ENCODE data around the gene PSMB5. TPM values are rescaled to one million over a fixed set of nuclear protein-coding genes. Genes with fewer than 3 reads are reported as not detected.

Gene PSMB5
- total RNA-seq, 4 donors from 2014 or later = 59.7 to 167 (median 135) TPM

- Histone ChIP-seq H3K4me3 (no peak overlapping the region), H3K27me3 (no peaks in the 10 kb centered on the region), H3K27ac (no peak overlapping the region), H3K36me3 (peaks cover 64% of the 10 kb centered on the region), H3K9me3 (no peaks in the 10 kb centered on the region), H3K4me1 (peaks cover 50% of the 10 kb centered on the region)
- 86% methylated on average over 23 of the region's 23 CpGs for WGBS
- TF ChIP-seq EP300 (IDR thresholded peaks at IDR 0.05) = no peak
- TF ChIP-seq POLR2A (IDR thresholded peaks at IDR 0.05) = no peak
- TF ChIP-seq POLR2AphosphoS5 (IDR thresholded peaks at IDR 0.05) = no peak
- TF ChIP-seq CTCF (IDR thresholded peaks at IDR 0.05) = no peak
- DNase-seq (ENCODE audit: low spot score in 2 of 2) = peak in 1 of 2 donors; percentile 67
These were observed 32.4 kb upstream of the PSMB5 start for GRCh38 chr14:23066855-23067744.

GRCh38 chr14:23066368-23066767 lies 31.7 kb upstream of the PSMB5 start:
- Histone ChIP-seq H3K27ac (no peak overlapping the region), H3K27me3 (no peaks in the 10 kb centered on the region), H3K9me3 (no peaks in the 10 kb centered on the region), H3K4me1 (peaks cover 44% of the 10 kb centered on the region), H3K4me3 (no peak overlapping the region), H3K36me3 (peaks cover 71% of the 10 kb centered on the region)
- TF ChIP-seq POLR2A (IDR thresholded peaks at IDR 0.05) = no peak
- no peak for TF ChIP-seq CTCF (IDR thresholded peaks at IDR 0.05)
- no peak for TF ChIP-seq POLR2AphosphoS5 (IDR thresholded peaks at IDR 0.05)
- no peak for TF ChIP-seq EP300 (IDR thresholded peaks at IDR 0.05)
- no peak for DNase-seq (ENCODE audit: low spot score in 2 of 2)
- 88% methylated on average over 3 of the region's 3 CpGs for WGBS

GRCh38 chr14:23063601-23064000 lies 28.9 kb upstream of the PSMB5 start:
- WGBS = 71% methylated on average over 5 of the region's 5 CpGs
- H3K4me3 ChIP-seq = no peak overlapping the region
- no peaks in the 10 kb centered on the region for H3K27me3 ChIP-seq
- DNase-seq (ENCODE audit: low spot score in 2 of 2) = no peak
- H3K27ac ChIP-seq = no peak overlapping the region
- peaks cover 93% of the 10 kb centered on the region for H3K36me3 ChIP-seq
- no peaks in the 10 kb centered on the region for H3K9me3 ChIP-seq
- H3K4me1 ChIP-seq = peaks cover 18% of the 10 kb centered on the region
- TF ChIP-seq CTCF (IDR thresholded peaks at IDR 0.05) (no peak), POLR2A (IDR thresholded peaks at IDR 0.05) (no peak), EP300 (IDR thresholded peaks at IDR 0.05) (no peak), POLR2AphosphoS5 (IDR thresholded peaks at IDR 0.05) (no peak)

GRCh38 chr14:23062002-23062401 lies 27.3 kb upstream of the PSMB5 start:
- TF ChIP-seq POLR2AphosphoS5 (IDR thresholded peaks at IDR 0.05) = no peak

GRCh38 chr14:23060536-23061260 lies 26.0 kb upstream of the PSMB5 start:
- H3K9me3 ChIP-seq = no peaks in the 10 kb centered on the region
- no peak overlapping the region for H3K4me3 ChIP-seq
- peaks cover 65% of the 10 kb centered on the region for H3K36me3 ChIP-seq
- no peaks in the 10 kb centered on the region for H3K27me3 ChIP-seq
- no peak overlapping the region for H3K27ac ChIP-seq
- DNase-seq (ENCODE audit: low spot score in 2 of 2) = peak in 1 of 2 donors; percentile 43
- 96% methylated on average over 17 of the region's 17 CpGs for WGBS
- peaks cover 27% of the 10 kb centered on the region for H3K4me1 ChIP-seq
- TF ChIP-seq POLR2A (IDR thresholded peaks at IDR 0.05) = no peak
- no peak for TF ChIP-seq CTCF (IDR thresholded peaks at IDR 0.05)
- no peak for TF ChIP-seq EP300 (IDR thresholded peaks at IDR 0.05)
- no peak for TF ChIP-seq POLR2AphosphoS5 (IDR thresholded peaks at IDR 0.05)

More at GRCh38 chr14:23062002-23062401, 27.3 kb upstream of the PSMB5 start:
- H3K27me3 ChIP-seq = no peaks in the 10 kb centered on the region
- WGBS = 36% methylated on average over 4 of the region's 4 CpGs
- no peak overlapping the region for H3K4me3 ChIP-seq
- H3K4me1 ChIP-seq = peaks cover 14% of the 10 kb centered on the region
- H3K36me3 ChIP-seq = peaks cover 77% of the 10 kb centered on the region
- no peaks in the 10 kb centered on the region for H3K9me3 ChIP-seq
- no peak overlapping the region for H3K27ac ChIP-seq
- DNase-seq (ENCODE audit: low spot score in 2 of 2) = peak in 1 of 2 donors; percentile 71
